ENCODE measurements around the gene CYP26B1.

- no peak for TF ChIP-seq CTCF (IDR thresholded peaks at IDR 0.05 in 4 of 5, conservative IDR thresholded peaks at IDR 0.05 in 1 of 5)
- no peak for TF ChIP-seq POLR2A (IDR thresholded peaks at IDR 0.05)
Observed at GRCh38 chr2:72115110-72116080, 32.3 kb downstream of the CYP26B1 start.
